NCI-H187 (cell line): Measurements from ENCODE around the gene KRTAP5-9.
"Not testable (repeated sequence)": the region's sequence is repeated elsewhere in the genome, so short reads cannot be mapped to it uniquely, and the experiment has no call there.

ENCODE experiments used
- DNase-seq, 2 experiments: peaks; one replicate each; lab custom pipeline; 2025; lab: John Stamatoyannopoulos, UW

The KRTAP5-9 gene

DNA sequence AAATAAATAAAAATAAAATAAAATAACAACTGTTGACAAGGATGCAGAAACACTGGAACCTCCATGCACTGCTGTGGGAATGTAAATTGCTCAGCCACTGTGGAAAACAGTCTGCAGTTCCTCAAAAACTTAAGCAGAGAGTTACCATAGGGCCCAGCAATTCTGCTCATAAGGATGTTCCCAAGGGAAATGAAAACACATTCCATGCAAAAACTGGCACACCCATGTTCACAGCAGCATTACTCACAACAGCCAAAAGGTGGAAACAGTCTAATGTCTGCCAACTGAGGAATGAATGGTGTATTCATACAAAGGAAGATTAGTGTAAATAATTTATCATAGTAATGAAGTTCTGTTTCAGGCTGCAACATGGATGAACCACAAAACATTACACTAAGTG lies 13.9 kb downstream of the KRTAP5-9 start:
- DNase-seq = no peak

- no peak for DNase-seq
Observed at GRCh38 chr11:71563406-71563805, 15.2 kb downstream of the KRTAP5-9 start.

DNA sequence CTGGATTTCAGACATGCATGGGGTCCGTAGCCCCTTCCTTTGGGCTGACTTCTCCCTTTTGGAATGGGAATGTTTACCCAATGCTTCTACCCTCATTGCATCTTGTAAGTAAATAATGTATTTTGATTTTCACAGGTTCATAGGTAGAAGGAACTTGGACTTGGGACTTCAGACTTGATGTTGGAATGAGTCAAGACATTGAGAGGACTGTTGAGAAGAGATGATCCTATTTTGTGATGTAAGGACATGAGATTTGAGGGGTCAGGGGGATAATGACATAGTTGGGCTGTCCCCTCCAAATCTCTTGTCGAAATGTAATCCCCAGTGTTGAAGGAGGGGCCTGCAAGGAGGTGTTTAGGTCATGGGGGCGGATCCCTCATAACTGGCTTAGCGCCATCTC lies 16.2 kb downstream of the KRTAP5-9 start:
- no peak for DNase-seq

DNA sequence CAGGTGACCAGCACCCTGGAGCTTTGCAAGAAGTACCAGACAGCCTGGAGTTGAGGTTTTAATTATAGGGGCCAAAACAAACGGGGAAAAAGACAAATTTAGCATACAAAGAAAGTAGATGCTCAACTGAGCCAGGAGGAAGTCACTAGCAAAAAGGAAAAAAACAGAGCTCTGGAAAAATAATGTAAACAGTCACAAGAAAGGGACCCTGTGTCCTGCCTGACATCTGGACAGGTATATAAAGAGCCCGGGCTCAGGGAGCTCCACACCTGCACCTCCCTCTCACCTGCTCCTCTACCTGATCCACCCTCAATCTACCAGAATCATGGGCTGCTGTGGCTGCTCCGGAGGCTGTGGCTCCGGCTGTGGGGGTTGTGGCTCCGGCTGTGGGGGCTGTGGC lies 17.0 kb downstream of the KRTAP5-9 start, which contains the start of gene KRTAP5-10:
Gene KRTAP5-10, plus strand, starts transcription at position 301 of the 400 bp plus-strand sequence. Its CDS starts 25 bp downstream, at position 326.
- no peak for DNase-seq

DNA sequence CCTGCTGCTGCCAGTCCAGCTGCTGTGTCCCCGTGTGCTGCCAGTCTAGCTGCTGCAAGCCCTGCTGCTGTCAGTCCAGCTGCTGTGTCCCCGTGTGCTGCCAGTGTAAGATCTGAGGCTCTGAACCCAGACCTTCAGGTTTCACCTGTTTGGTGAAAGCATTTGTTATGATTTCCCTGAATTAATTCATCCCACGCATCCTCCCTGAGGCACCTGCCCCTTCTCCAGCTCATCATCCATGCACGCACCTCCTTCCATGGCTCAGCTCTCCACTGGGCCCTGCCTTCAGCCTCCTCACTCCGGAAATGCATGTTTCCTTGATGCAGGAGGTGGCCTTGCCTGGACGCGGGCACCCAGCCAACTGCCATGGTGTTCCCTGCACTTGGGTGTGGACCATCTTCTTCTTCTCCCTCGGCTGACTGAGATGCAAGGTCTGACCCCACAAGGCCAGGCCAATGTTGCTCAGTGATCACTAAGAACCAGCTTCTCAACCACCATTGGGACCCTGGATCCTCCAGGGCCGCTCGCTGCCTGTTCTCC lies 17.9 kb downstream of the KRTAP5-9 start:
- DNase-seq = no peak

GRCh38 chr11:71566626-71567599 lies 18.7 kb downstream of the KRTAP5-9 start:
- not testable (repeated sequence) for DNase-seq

GRCh38 chr11:71567633-71568032 lies 19.4 kb downstream of the KRTAP5-9 start:
- DNase-seq = not testable (repeated sequence)

DNA sequence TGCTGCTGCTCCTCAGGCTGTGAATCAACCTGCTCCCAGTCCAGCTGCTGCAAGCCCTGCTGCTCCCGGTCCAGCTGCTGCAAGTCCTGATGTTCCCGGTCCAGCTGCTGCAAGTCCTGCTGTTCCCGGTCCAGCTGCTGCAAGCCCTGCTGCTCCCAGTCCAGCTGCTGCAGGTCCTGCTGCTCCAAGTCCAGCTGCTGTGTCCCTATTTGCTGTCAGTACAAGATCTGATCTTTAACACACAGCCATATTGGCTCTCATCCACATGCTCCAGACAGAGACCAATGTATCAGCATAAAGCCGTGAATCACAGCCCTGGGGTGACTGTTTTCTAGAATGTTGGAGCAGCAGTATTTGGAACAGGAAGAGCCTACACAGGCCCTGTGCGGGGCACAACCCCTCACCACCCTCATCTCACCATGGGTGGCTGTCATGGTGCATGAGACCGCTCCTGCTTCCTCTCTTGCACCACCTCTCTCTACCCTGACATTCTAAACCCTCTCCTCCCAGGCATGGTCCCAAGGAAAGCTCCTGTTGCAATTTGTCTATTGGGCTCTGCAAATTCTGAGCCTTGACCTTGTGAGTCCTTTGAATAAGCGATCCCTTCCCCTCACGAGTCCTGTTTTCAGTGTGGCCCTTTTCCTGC lies 20.6 kb downstream of the KRTAP5-9 start:
- no peak for DNase-seq

DNA sequence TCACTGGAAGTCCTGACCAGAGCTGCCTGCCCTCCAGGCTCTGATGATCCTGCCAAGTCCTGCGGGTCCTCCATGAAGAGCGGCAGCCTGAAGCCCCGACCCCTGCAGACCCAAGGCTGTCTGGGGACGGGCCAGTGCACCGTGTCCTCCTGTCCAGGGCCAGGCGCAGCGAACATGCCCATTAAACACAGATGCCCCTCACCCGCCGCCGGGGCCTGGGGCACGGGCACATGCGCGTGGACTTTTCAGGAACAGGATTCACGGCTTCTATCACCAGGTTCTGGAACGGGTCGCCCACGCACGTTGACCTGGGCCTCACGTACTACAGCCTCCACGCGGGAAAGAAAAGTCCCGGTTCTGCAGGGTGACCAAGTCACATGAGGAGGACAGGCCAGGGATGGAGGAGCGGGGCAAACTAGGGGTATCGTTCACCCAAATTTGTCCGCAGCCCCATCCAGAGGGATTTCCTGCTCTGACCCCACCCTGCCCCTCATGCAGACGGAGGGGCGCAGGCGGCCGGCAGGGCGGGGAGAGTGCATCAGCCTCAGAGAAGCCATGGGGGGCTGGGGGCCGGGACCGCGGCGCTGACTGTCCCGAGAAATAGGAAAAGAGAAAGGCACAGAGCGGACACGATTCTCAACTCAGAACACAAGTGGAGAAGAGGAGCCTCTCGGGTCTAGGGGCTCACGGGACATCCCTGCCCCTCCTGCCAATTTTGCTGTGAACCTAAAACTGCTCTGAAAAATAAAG lies 23.1 kb downstream of the KRTAP5-9 start:
- not testable (repeated sequence) for DNase-seq

DNA sequence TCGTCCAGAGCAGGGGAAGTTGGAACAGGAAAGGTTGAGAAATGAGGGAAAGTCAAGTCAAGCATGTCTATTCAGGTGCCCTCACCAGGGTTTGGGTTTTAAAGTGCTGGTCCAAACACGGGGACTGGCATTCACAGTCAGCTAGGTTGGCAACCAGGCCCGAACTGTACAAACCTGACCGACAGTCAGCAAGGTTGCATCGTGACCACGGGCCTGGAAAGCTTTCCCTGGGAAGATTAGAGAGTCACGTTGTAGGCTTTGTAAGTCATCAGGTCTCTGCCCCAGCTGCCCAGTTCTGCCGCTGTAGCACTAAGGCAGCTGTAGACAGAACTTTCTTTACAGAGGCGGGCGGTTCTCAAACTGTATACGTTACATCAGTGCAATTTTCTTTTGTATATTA lies 24.6 kb downstream of the KRTAP5-9 start:
- no peak for DNase-seq

DNA sequence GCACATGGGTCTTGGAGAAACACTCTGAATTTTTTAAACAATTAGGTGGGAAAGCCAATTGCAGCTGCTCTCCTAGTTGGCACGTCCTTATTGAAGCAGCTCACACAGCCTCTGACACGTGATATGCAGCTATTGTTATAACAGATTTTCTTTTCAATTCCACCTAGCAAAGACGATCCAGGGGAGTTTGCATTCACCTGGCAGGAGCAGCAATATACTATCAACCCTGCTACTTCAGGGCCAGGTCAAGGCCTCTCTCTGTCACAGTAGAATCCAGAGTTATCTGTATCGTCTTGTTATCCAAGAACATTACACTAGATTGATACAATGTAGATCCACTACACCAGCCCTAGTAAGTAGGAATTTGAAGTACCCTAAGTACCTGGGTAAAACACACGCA lies 26.2 kb downstream of the KRTAP5-9 start:
- DNase-seq = no peak

DNA sequence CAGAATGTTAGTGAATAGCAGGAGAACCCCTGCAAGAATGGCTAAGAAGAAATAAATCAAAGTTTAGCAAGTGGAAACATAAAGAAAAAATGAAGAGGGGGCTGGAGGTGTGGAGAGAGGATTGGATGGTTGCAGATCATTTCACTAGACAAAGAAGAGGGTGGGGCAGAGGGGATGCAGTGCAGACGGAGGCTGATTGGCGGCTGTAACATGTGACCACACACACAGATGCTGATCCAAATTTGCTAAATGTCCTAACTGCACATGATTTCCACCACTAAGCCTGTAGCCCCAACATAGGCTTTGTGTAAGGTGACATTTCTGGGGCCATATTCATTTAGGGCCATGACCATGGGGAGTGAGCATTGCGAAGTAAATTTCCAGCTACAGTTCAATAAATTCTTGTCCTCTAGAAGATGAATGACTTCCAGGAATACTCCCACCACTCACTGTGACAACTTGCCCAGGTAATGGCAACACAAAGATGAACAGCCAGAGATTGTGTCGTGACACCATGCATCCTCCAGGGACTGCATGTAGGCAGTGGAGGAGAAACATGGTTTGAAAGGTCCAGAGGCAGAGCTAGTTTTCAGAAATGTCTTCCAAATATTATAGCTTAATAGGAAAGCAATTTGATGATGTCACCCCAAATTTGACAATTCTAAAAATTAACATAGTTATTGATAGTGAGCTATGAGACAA lies 27.7 kb downstream of the KRTAP5-9 start:
- DNase-seq = no peak

- not testable (repeated sequence) for DNase-seq
Observed at GRCh38 chr11:71576688-71577465, 28.7 kb downstream of the KRTAP5-9 start.

GRCh38 chr11:71577469-71578004 lies 29.3 kb downstream of the KRTAP5-9 start:
- no peak for DNase-seq

- not testable (repeated sequence) for DNase-seq
Observed at GRCh38 chr11:71579513-71579912, 31.3 kb downstream of the KRTAP5-9 start.

- DNase-seq = no peak
Observed at GRCh38 chr11:71580057-71581003, 32.1 kb downstream of the KRTAP5-9 start.

DNA sequence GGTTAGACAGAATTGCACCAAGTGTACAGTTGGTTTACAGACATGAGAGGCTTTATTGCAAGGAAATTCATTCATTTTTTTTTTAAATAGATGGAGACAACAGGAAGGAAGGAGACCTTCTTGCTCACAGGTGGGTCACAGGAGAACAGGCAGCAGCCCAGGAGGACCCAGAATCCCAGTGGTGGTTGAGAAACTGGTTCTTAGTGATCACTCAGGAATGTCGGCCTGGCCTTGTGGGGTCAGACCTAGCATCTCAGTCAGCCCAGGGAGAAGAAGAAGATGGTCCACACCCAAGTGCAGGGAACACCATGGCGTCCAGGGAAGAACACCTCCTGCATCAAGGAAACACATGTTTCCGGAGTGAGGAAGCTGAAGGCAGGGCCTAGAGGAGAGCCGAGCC lies 33.6 kb downstream of the KRTAP5-9 start:
- DNase-seq = no peak

- no peak for DNase-seq
Observed at GRCh38 chr11:71582309-71582895, 34.2 kb downstream of the KRTAP5-9 start, which contains the start of gene KRTAP5-11. KRTAP5-11 (minus strand) TSS chr11:71582875; CDS start chr11:71582837, 38 bp downstream.

GRCh38 chr11:71582969-71583368 lies 34.7 kb downstream of the KRTAP5-9 start:
- not testable (repeated sequence) for DNase-seq
